Measurements from ENCODE around the gene MTERF4.
"Not testable (repeated sequence)": the region's sequence is repeated elsewhere in the genome, so short reads cannot be mapped to it uniquely, and the experiment has no call there.

MTERF4 gene

GRCh38 chr2:241107031-241107783, 5.1 kb upstream of the MTERF4 start:
- no peak overlapping the region for H3K4me3 ChIP-seq (ENCODE audit: low read length)
- H3K4me1 ChIP-seq (ENCODE audit: control insufficient read depth, insufficient read depth, low read length) = peaks cover 6% of the 10 kb centered on the region
- H3K9me3 ChIP-seq (ENCODE audit: control insufficient read depth, low read length) = no peaks in the 10 kb centered on the region
- no peak overlapping the region for H3K9ac ChIP-seq (ENCODE audit: low read length)
- no peaks in the 10 kb centered on the region for H3K27me3 ChIP-seq (ENCODE audit: control insufficient read depth, insufficient read depth, low read length)
- H3K36me3 ChIP-seq (ENCODE audit: control insufficient read depth, insufficient read depth, low read length) = no peaks in the 10 kb centered on the region

DNA sequence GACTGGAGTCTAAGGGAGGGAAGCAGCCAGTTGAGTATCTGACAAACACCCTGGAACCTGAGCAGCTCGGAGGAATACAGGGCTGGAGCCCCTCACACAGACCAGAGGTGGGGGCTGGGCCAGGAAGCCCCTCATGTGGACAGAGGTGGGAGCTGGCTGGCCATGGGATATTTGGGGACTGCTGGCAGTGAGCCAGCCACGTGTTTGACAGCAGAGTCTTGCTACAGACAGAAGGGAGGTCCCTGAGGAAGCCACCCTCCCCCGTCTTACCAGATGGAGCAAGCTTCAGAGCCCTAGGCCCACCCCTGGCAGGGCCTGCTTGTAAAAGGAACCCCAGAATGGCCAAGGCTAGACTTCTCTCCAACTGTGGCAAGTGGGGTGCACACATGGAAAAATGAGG, 3.6 kb upstream of the MTERF4 start:
- H3K36me3 ChIP-seq (ENCODE audit: control insufficient read depth, insufficient read depth, low read length) = no peaks in the 10 kb centered on the region

DNA sequence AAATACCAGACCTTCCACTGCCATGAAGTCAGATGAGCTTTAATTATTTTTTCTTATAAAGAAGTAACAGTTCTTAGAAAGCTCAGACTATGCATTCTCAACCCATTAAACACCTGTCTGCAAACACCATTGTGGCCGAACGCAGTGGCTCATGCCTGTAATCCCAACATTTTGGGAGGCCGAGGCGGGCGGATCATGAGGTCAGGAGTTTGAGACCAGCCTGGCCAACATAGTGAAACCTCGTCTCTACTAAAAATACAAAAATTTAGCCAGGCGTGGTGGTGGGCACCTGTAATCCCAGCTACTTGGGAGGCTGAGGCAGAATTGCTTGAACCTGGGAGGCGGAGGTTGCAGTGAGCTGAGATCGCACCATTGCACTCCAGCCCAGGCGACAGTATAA, 2.5 kb upstream of the MTERF4 start:
- H3K36me3 ChIP-seq (ENCODE audit: control insufficient read depth, insufficient read depth, low read length); H3K27me3 ChIP-seq (ENCODE audit: control insufficient read depth, insufficient read depth, low read length); H3K9me3 ChIP-seq (ENCODE audit: control insufficient read depth, low read length); H3K9ac ChIP-seq (ENCODE audit: low read length); H3K4me3 ChIP-seq (ENCODE audit: low read length): not testable (repeated sequence)
- peaks cover 15% of the 10 kb centered on the region for H3K4me1 ChIP-seq (ENCODE audit: control insufficient read depth, insufficient read depth, low read length)

More for the DNA sequence above, 3.6 kb upstream of the MTERF4 start:
- Histone ChIP-seq H3K9me3 (ENCODE audit: control insufficient read depth, low read length) (no peaks in the 10 kb centered on the region), H3K4me1 (ENCODE audit: control insufficient read depth, insufficient read depth, low read length) (peaks cover 14% of the 10 kb centered on the region), H3K27me3 (ENCODE audit: control insufficient read depth, insufficient read depth, low read length) (no peaks in the 10 kb centered on the region), H3K4me3 (ENCODE audit: low read length) (no peak overlapping the region), H3K9ac (ENCODE audit: low read length) (no peak overlapping the region)

DNA sequence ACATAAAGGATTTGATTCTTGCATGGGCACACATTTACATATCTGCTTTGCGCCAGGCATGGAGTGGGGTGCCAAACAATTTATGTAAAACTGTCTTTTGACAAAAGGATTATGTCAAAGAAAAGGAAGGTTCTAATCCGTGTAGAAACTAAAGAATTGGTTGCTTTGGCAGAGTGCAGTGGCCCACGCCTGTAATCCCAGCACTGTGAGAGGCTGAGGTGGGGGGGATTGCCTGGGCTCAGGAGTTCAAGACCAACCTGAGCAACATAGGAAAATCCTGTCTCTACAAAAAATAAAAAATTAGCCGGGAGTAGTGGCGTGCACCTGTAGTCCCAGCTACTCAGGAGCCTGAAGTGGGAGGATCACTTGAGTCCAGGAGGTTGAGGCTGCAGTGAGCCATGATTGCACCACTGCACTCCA, 1.1 kb upstream of the MTERF4 start:
- peak overlapping the region; percentile 72 for H3K4me3 ChIP-seq (ENCODE audit: low read length)
- H3K4me1 ChIP-seq (ENCODE audit: control insufficient read depth, insufficient read depth, low read length) = peaks cover 15% of the 10 kb centered on the region
- H3K27me3 ChIP-seq (ENCODE audit: control insufficient read depth, insufficient read depth, low read length) = no peaks in the 10 kb centered on the region
- H3K9me3 ChIP-seq (ENCODE audit: control insufficient read depth, low read length) = no peaks in the 10 kb centered on the region
- H3K9ac ChIP-seq (ENCODE audit: low read length) = peak overlapping the region; percentile 83
- no peaks in the 10 kb centered on the region for H3K36me3 ChIP-seq (ENCODE audit: control insufficient read depth, insufficient read depth, low read length)

DNA sequence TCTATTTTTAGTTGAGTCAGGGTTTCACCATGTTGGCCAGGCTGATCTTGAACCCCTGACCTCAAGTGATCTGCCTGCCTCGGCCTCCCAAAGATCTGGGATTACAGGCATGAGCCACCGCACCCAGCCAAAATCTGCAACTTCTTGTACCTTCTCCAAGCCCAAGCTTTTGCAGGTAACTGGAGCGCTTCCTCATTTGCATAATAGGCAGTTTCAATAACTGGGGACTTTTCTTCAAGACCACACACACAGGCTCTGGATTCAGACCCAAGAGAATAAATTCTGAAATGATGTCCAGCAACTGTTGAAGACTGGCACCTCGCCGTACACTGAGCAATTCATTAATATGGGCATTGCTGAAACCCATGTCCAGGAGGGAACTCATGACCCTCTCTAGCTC, 2.8 kb downstream of the MTERF4 start:
- Histone ChIP-seq H3K36me3 (ENCODE audit: control insufficient read depth, insufficient read depth, low read length) (no peaks in the 10 kb centered on the region), H3K4me1 (ENCODE audit: control insufficient read depth, insufficient read depth, low read length) (peaks cover 15% of the 10 kb centered on the region)

DNA sequence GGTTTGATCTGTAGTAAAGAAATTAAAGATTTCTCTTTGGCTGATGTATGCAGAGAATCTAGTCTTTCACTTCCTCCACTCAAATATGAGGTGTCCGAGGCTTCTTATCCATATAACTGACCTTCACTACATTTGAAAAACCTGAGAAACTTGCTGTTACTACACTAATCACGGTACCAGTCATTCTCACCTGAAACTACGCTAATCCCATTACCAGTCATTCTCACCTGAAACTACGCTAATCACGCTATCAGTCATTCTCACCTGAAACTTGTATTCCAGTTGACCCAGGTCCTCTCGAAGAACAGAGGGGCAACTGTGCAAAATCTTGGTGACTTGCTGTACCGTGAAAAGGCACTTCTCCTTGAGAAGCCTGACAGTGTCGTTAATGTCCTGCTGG, 5.1 kb downstream of the MTERF4 start:
- no peaks in the 10 kb centered on the region for H3K9me3 ChIP-seq (ENCODE audit: control insufficient read depth, low read length)
- no peaks in the 10 kb centered on the region for H3K36me3 ChIP-seq (ENCODE audit: control insufficient read depth, insufficient read depth, low read length)
- H3K9ac ChIP-seq (ENCODE audit: low read length) = no peak overlapping the region
- H3K4me1 ChIP-seq (ENCODE audit: control insufficient read depth, insufficient read depth, low read length) = peaks cover 9% of the 10 kb centered on the region
- no peaks in the 10 kb centered on the region for H3K27me3 ChIP-seq (ENCODE audit: control insufficient read depth, insufficient read depth, low read length)
- H3K4me3 ChIP-seq (ENCODE audit: low read length) = no peak overlapping the region

More for the DNA sequence above, 2.8 kb downstream of the MTERF4 start:
- Histone ChIP-seq H3K27me3 (ENCODE audit: control insufficient read depth, insufficient read depth, low read length) (no peaks in the 10 kb centered on the region), H3K9ac (ENCODE audit: low read length) (no peak overlapping the region), H3K4me3 (ENCODE audit: low read length) (no peak overlapping the region), H3K9me3 (ENCODE audit: control insufficient read depth, low read length) (no peaks in the 10 kb centered on the region)

DNA sequence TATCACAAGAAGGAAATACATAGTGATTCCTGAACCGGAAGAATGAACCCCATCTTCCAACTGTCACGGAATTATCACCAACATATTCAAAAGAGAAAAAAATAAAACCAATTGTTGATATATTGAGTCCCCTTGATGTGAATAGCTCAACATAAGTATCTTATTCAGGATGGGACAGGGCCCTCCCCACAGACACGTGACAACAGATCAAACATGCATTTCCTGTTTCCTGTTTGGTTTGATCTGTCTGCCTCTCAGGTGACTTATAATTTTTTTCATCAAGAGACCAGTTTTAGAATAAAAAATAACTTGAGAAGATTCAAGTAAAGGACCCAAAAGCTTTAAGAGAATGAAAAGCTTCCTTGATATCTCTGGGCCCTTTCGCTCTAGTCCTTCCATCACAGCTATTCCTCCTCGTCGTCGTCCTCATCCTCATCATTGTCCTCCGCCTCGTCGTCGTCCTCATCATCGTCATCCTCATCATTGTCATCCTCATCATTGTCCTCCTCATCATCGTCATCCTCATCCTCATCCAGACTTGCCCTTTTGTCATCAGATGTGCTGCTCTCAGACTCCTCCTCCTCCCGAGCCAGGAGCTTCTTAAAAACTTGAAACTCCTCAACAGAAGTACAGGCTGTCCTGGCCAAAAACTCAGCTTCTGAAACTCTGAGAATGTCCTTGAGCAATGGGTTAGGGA, 6.3 kb downstream of the MTERF4 start:
- Histone ChIP-seq H3K9ac (ENCODE audit: low read length) (no peak overlapping the region), H3K9me3 (ENCODE audit: control insufficient read depth, low read length) (no peaks in the 10 kb centered on the region), H3K4me1 (ENCODE audit: control insufficient read depth, insufficient read depth, low read length) (peaks cover 2% of the 10 kb centered on the region), H3K27me3 (ENCODE audit: control insufficient read depth, insufficient read depth, low read length) (no peaks in the 10 kb centered on the region), H3K4me3 (ENCODE audit: low read length) (no peak overlapping the region), H3K36me3 (ENCODE audit: control insufficient read depth, insufficient read depth, low read length) (no peaks in the 10 kb centered on the region)

- H3K27me3 ChIP-seq (ENCODE audit: control insufficient read depth, insufficient read depth, low read length) = no peaks in the 10 kb centered on the region
- H3K4me3 ChIP-seq (ENCODE audit: low read length) = no peak overlapping the region
- H3K9ac ChIP-seq (ENCODE audit: low read length) = no peak overlapping the region
- H3K36me3 ChIP-seq (ENCODE audit: control insufficient read depth, insufficient read depth, low read length) = no peaks in the 10 kb centered on the region
- H3K9me3 ChIP-seq (ENCODE audit: control insufficient read depth, low read length) = no peaks in the 10 kb centered on the region
- no peaks in the 10 kb centered on the region for H3K4me1 ChIP-seq (ENCODE audit: control insufficient read depth, insufficient read depth, low read length)
Observed at GRCh38 chr2:241094924-241095420, 7.1 kb downstream of the MTERF4 start.

DNA sequence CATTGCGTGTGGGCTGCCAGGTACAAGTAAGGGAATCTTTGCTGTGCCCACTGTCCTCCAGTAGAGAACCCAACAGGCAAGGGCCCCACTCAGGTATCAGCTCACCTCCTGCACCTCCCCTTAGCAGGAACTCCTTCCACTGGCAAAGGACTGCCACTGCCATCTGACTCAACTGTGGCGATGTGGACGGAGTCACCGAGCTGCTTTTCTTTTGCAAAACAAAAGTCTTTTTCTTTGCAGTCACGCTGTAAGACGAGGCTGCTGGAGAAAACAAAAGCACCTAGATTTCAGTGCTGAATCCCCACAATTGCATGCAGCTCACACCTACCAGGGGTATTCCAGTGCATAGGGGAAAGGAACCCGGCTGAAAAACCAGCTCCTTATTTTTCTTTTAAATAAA, 7.9 kb downstream of the MTERF4 start:
- Histone ChIP-seq H3K9me3 (ENCODE audit: control insufficient read depth, low read length) (no peaks in the 10 kb centered on the region), H3K9ac (ENCODE audit: low read length) (no peak overlapping the region), H3K36me3 (ENCODE audit: control insufficient read depth, insufficient read depth, low read length) (no peaks in the 10 kb centered on the region), H3K4me3 (ENCODE audit: low read length) (no peak overlapping the region), H3K4me1 (ENCODE audit: control insufficient read depth, insufficient read depth, low read length) (no peaks in the 10 kb centered on the region), H3K27me3 (ENCODE audit: control insufficient read depth, insufficient read depth, low read length) (no peaks in the 10 kb centered on the region)

DNA sequence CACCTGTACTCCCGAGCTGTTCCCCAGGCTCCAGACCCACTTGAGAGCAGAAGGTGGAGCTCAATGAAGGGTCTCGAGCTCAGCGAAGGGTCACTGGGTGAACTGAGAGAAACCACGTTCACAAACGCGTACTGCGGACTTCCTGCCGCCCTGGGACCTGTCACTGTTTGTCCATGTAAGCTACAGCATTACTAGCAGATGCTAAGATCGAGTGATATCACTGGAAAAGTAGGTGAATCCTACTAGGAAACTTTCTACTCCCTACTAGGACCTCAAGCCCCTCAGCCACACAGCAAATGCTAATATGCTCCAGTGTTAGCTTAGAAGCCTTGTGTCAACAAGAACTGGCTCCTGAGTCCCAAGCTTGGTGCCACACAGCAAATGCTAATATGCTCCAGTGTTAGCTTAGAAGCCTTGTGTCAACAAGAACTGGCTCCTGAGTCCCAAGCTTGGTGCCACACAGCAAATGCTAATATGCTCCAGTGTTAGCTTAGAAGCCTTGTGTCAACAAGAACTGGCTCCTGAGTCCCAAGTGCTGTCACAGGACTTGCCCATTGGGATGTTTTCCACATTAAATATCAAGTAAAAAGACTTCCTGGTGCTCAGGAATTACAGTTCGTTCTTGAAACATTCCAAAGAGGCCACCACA, 8.8 kb downstream of the MTERF4 start:
- H3K9me3 ChIP-seq (ENCODE audit: control insufficient read depth, low read length); H3K27me3 ChIP-seq (ENCODE audit: control insufficient read depth, insufficient read depth, low read length); H3K36me3 ChIP-seq (ENCODE audit: control insufficient read depth, insufficient read depth, low read length); H3K4me1 ChIP-seq (ENCODE audit: control insufficient read depth, insufficient read depth, low read length); H3K4me3 ChIP-seq (ENCODE audit: low read length); H3K9ac ChIP-seq (ENCODE audit: low read length): not testable (repeated sequence)

DNA sequence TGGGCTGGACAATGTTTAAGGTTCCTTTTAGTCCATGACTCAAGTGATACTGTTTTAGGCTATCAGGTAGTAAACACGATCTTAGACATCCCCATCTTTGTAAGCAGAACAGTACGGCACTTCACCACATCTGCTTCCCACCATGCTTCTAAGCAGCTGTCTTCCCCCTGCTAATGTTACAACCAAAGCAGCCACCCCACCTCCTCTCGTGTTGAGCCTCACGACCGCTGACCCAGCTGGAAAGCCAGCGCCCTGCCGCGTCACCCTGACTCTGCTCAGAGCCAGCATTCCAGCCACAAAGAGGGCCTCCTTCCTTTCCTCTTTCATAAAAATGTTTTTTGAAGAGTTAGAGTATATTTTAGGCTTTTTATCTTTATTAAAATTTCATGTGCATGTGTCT, 9.4 kb downstream of the MTERF4 start:
- H3K4me3 ChIP-seq (ENCODE audit: low read length) = no peak overlapping the region
- no peaks in the 10 kb centered on the region for H3K27me3 ChIP-seq (ENCODE audit: control insufficient read depth, insufficient read depth, low read length)
- no peaks in the 10 kb centered on the region for H3K4me1 ChIP-seq (ENCODE audit: control insufficient read depth, insufficient read depth, low read length)
- no peaks in the 10 kb centered on the region for H3K9me3 ChIP-seq (ENCODE audit: control insufficient read depth, low read length)
- H3K9ac ChIP-seq (ENCODE audit: low read length) = no peak overlapping the region
- peaks cover 9% of the 10 kb centered on the region for H3K36me3 ChIP-seq (ENCODE audit: control insufficient read depth, insufficient read depth, low read length)

Data from mucosa of stomach (tissue), 1 donor.